H1 (cell line): ENCODE measurements around the gene TMEM169. TPM values are rescaled to one million over a fixed set of nuclear protein-coding genes. Genes with fewer than 3 reads are reported as not detected.
A peak's percentile ranks its signal among the peaks of the same experiment; 100 is the strongest.

Source experiments
- CTCF ChIA-PET: fragments of 300-600 bp; sonication (Branson Sonifier 250); formaldehyde crosslinking; loops from one replicate; lab custom pipeline; 2021; ENCODE audit not compliant: partially characterized antibody; lab: Charles Lee
- POLR2A ChIA-PET: fragments of 300-600 bp; sonication (Branson Sonifier 250); formaldehyde crosslinking; loops from one replicate; lab custom pipeline; 2021; ENCODE audit warnings: inconsistent platforms; ENCODE audit not compliant: partially characterized antibody; lab: Charles Lee
- DNase-seq, 2 experiments: peaks; one replicate each; pipeline versions ENCODE4 v3.0.0 to v3.0.0-alpha.2; 2010 to 2022; ENCODE audit warnings: low spot score in 2 of 2, low read depth in 1 of 2, mixed read lengths in 1 of 2
- FAIRE-seq: peaks from 2 replicates; lab custom pipeline; 2011; peaks lifted over from hg19 to GRCh38; lab: Jason Lieb, UNC
- H2AFZ ChIP-seq: 2 replicates; pipeline ENCODE4 v1.8.1; 2012; ENCODE audit warnings: low read length, inconsistent platforms
- H2AK5ac ChIP-seq: 2 replicates; pipeline ENCODE4 v1.6.1; 2013; ENCODE audit warnings: low read depth, low read length
- H2BK120ac ChIP-seq: replicated peaks from 2 replicates; pipeline ENCODE3; 2013; ENCODE audit warnings: low read depth, low read length, inconsistent platforms
- H2BK12ac ChIP-seq: 2 replicates; pipeline ENCODE4 v1.6.1; 2013; ENCODE audit warnings: low read depth, low read length
- H2BK15ac ChIP-seq: 2 replicates; pipeline ENCODE4 v1.6.1; 2013; ENCODE audit warnings: low read length
- H2BK20ac ChIP-seq: 2 replicates; pipeline ENCODE4 v1.6.1; 2013; ENCODE audit warnings: low read length
- H2BK5ac ChIP-seq: 2 replicates; pipeline ENCODE4 v1.6.1; 2013; ENCODE audit warnings: low read depth, low read length
- H3K14ac ChIP-seq: 2 replicates; pipeline ENCODE4 v1.6.1; 2013; ENCODE audit warnings: inconsistent platforms; ENCODE audit not compliant: insufficient read length
- H3K18ac ChIP-seq: 2 replicates; pipeline ENCODE4 v1.6.1; 2013; ENCODE audit warnings: low read length; ENCODE audit errors: extremely low read depth
- H3K23ac ChIP-seq: 2 replicates; pipeline ENCODE4 v1.6.1; 2013; ENCODE audit warnings: inconsistent platforms; ENCODE audit not compliant: insufficient read length
- H3K23me2 ChIP-seq: 2 replicates; pipeline ENCODE4 v1.6.1; 2013; ENCODE audit warnings: low read depth, low read length
- H3K27ac ChIP-seq: 2 replicates; pipeline ENCODE4 v1.6.1; 2011; ENCODE audit warnings: low read depth, low read length, inconsistent platforms
- H3K27me3 ChIP-seq, 4 experiments: replicated peaks in 1 of 4; 1 replicate in 1 of 4; 2 replicates in 3 of 4; pipeline versions ENCODE4 v1.6.1 to v1.8.1; 2011 to 2013; ENCODE audit warnings: low read length in 3 of 4, mild to moderate bottlenecking in 3 of 4, inconsistent platforms in 2 of 4, mixed read lengths in 2 of 4, moderate library complexity in 1 of 4; ENCODE audit not compliant: control insufficient read depth in 3 of 4, insufficient read depth in 3 of 4; ENCODE audit errors: extremely low read depth in 1 of 4
- H3K36me3 ChIP-seq, 4 experiments: 2 replicates each; pipeline versions ENCODE4 v1.6.1 to v1.8.1; 2011 to 2013; ENCODE audit warnings: mild to moderate bottlenecking in 4 of 4, low read length in 3 of 4, moderate library complexity in 2 of 4, control low read depth in 1 of 4, inconsistent platforms in 1 of 4; ENCODE audit not compliant: insufficient read depth in 4 of 4, control insufficient read depth in 2 of 4
- H3K4ac ChIP-seq: replicated peaks from 2 replicates; pipeline ENCODE3; 2013; ENCODE audit warnings: low read length, low read depth, mixed read lengths, inconsistent platforms; ENCODE audit not compliant: insufficient read length
- H3K4me1 ChIP-seq, 4 experiments: replicated peaks in 1 of 4; 1 replicate in 1 of 4; 2 replicates in 3 of 4; pipeline versions ENCODE4 v1.6.1 to v1.8.1; 2011 to 2013; ENCODE audit warnings: low read length in 3 of 4, inconsistent platforms in 2 of 4, mixed read lengths in 1 of 4; ENCODE audit not compliant: insufficient read depth in 4 of 4, control insufficient read depth in 3 of 4
- H3K4me2 ChIP-seq, 2 experiments: 2 replicates each; pipeline versions ENCODE4 v1.6.1 to v1.8.1; 2011 to 2013; ENCODE audit warnings: low read depth in 2 of 2, low read length in 2 of 2, control low read depth in 1 of 2, inconsistent platforms in 1 of 2, mild to moderate bottlenecking in 1 of 2; ENCODE audit not compliant: insufficient read depth in 1 of 2
- H3K4me3 ChIP-seq, 4 experiments: fragments of 200-600, 300-600 bp in 1 of 4; sonication (generic), shearing (Covaris generic), sonication (Bioruptor Twin) in 1 of 4; 2 replicates each; pipeline versions ENCODE4 v1.5.1 to v1.8.1; 2011 to 2016; ENCODE audit warnings: low read length in 4 of 4, low read depth in 3 of 4, control low read depth in 2 of 4, inconsistent platforms in 2 of 4, mild to moderate bottlenecking in 2 of 4, mixed read lengths in 1 of 4, moderate library complexity in 1 of 4; ENCODE audit not compliant: insufficient read depth in 2 of 4; ENCODE audit errors: extremely low read depth in 1 of 4
- H3K56ac ChIP-seq: replicated peaks from 2 replicates; pipeline ENCODE3; 2013; ENCODE audit warnings: low read depth, mild to moderate bottlenecking, mixed read lengths, low read length, inconsistent platforms; ENCODE audit not compliant: insufficient read length
- H3K79me1 ChIP-seq: 2 replicates; pipeline ENCODE4 v1.6.1; 2013; ENCODE audit warnings: low read depth, low read length, control low read depth
- H3K79me2 ChIP-seq, 2 experiments: 2 replicates each; pipeline versions ENCODE4 v1.6.1 to v1.8.1; 2012 to 2013; ENCODE audit warnings: low read length in 2 of 2, mild to moderate bottlenecking in 2 of 2, inconsistent platforms in 1 of 2; ENCODE audit not compliant: insufficient read depth in 2 of 2, control insufficient read depth in 1 of 2
- H3K9ac ChIP-seq, 4 experiments: replicated peaks in 1 of 4; 1 replicate in 1 of 4; 2 replicates in 3 of 4; pipeline versions ENCODE4 v1.6.1 to v1.8.1; 2011 to 2013; ENCODE audit warnings: low read depth in 3 of 4, low read length in 3 of 4, control low read depth in 2 of 4, mild to moderate bottlenecking in 2 of 4, moderate library complexity in 2 of 4, inconsistent platforms in 1 of 4; ENCODE audit errors: extremely low read depth in 1 of 4
- H3K9me3 ChIP-seq, 2 experiments: 2 replicates each; pipeline versions ENCODE4 v1.6.1 to v1.8.1; 2012 to 2013; ENCODE audit warnings: mild to moderate bottlenecking in 2 of 2, moderate library complexity in 2 of 2, control low read depth in 1 of 2, inconsistent platforms in 1 of 2, low read depth in 1 of 2, low read length in 1 of 2, mixed read lengths in 1 of 2; ENCODE audit not compliant: insufficient read depth in 2 of 2
- H4K20me1 ChIP-seq, 2 experiments: replicated peaks in 1 of 2; 2 replicates each; pipeline versions ENCODE3 to v1.8.1; 2011 to 2013; ENCODE audit warnings: inconsistent platforms in 2 of 2, low read length in 2 of 2, mild to moderate bottlenecking in 1 of 2; ENCODE audit not compliant: insufficient read depth in 2 of 2, control insufficient read depth in 1 of 2
- H4K5ac ChIP-seq: 2 replicates; pipeline ENCODE4 v1.6.1; 2013; ENCODE audit warnings: low read length, low read depth, mixed read lengths, inconsistent platforms; ENCODE audit not compliant: insufficient read length
- H4K8ac ChIP-seq: 2 replicates; pipeline ENCODE4 v1.8.0; 2013; ENCODE audit warnings: mild to moderate bottlenecking, moderate library complexity, low read length, inconsistent platforms; ENCODE audit not compliant: insufficient read depth; ENCODE audit errors: extremely low read depth
- H4K91ac ChIP-seq: replicated peaks from 2 replicates; pipeline ENCODE3; 2013; ENCODE audit warnings: low read length, mixed read lengths, inconsistent platforms; ENCODE audit not compliant: insufficient read length
- MAX ChIP-seq: IDR thresholded peaks from 2 replicates; pipeline ENCODE4 v1.6.1; 2012; ENCODE audit warnings: inconsistent platforms
- POLR2AphosphoS5 ChIP-seq: IDR thresholded peaks from 2 replicates; pipeline ENCODE4 v1.6.1; 2011; ENCODE audit warnings: low read depth, low read length
- WGBS, 2 experiments: shearing (Covaris generic) in 1 of 2; methylation state at CpG; one replicate each; pipeline versions ENCODE4 v1.1.6 to v1.1.7; 2013 to 2015; ENCODE audit warnings: low lambda C conversion rate in 2 of 2, mixed read lengths in 2 of 2, inconsistent platforms in 1 of 2, low coverage in 1 of 2, missing lambda C conversion rate in 1 of 2; ENCODE audit not compliant: insufficient replicate concordance in 2 of 2, insufficient coverage in 1 of 2, insufficient read length in 1 of 2; ENCODE audit errors: extremely low coverage in 1 of 2, missing lambda C conversion rate in 1 of 2; 5-methylcytosine and 5-hydroxymethylcytosine counted together
- polyA plus RNA-seq, 7 experiments: library from polyadenylated mRNA; depleted of rRNA in 3 of 7; stranded (reverse) in 5 of 7; unstranded in 2 of 7; fragments of >200 nt in 5 of 7; fragments of 200-250 nt in 2 of 7; gene quantifications; 1 replicate in 5 of 7; 2 replicates in 1 of 7; 4 replicates in 1 of 7; pipeline versions ENCODE4 v1.2.1 to v1.2.3, GENCODE V29; 2011 to 2013; ENCODE audit warnings: missing spikeins in 2 of 7, mixed read lengths in 2 of 7
- total RNA-seq: library from RNA; stranded (reverse); fragmentation: NEBNext Ultra II Directional; extraction: Animal tissue kit (Norgen Biotek cat#: 25700); gene quantifications from 2 replicates; pipeline ENCODE4 v1.2.1, GENCODE V29; 2021

TMEM169 gene
- total and polyA plus RNA-seq, 2 of the 8 experiments (the other 6 are each of a cell fraction or from before 2014, with no cell fraction given): 0.41 to 2.4 TPM

GRCh38 chr2:216144857-216145256, 63.1 kb downstream of the TMEM169 start:
- no peak overlapping the region for H3K4me3 ChIP-seq
- no peak overlapping the region for H4K8ac ChIP-seq
- no peak overlapping the region for H2AK5ac ChIP-seq
- no peak overlapping the region for H3K18ac ChIP-seq
- H3K23ac ChIP-seq: no peak overlapping the region
- H4K5ac ChIP-seq: no peak overlapping the region
- H3K27ac ChIP-seq: no peak overlapping the region
- TF ChIP-seq MAX (no peak), POLR2AphosphoS5 (peak; percentile 20; the same call in 1 of the 2 replicates)
- H3K36me3 ChIP-seq: peaks cover 35 to 95% (median 75%) of the 10 kb centered on the region in 4 experiments
- no peaks in the 10 kb centered on the region for H3K27me3 ChIP-seq
- no peak overlapping the region for H2AFZ ChIP-seq
- no peaks in the 10 kb centered on the region for H3K79me1 ChIP-seq
- no peaks in the 10 kb centered on the region for H3K4me1 ChIP-seq
- H3K9ac ChIP-seq: no peak overlapping the region
- no peaks in the 10 kb centered on the region; the same call in 1 of the 2 replicates for H3K23me2 ChIP-seq
- ChIA-PET CTCF (interaction anchor here (0.9 to 1.8 kb wide), 4 partner anchors 9 to 30 kb away, joined by 3 to 4 read pairs (median 4); no protein-coding TSS in a partner anchor), POLR2A (interaction anchor here (1.4 to 8.1 kb wide), 6 partner anchors 9 to 23 kb away, joined by 5 to 101 read pairs (median 16); no protein-coding TSS in a partner anchor)
- H3K4me2 ChIP-seq: no peak overlapping the region
- H2BK15ac ChIP-seq: no peak overlapping the region
- H2BK5ac ChIP-seq: no peak overlapping the region
- no peaks in the 10 kb centered on the region for H3K9me3 ChIP-seq
- no peak overlapping the region for H4K91ac ChIP-seq
- peaks cover 5 to 16% of the 10 kb centered on the region in 2 experiments for H4K20me1 ChIP-seq
- H3K79me2 ChIP-seq: peaks cover 0 to 30% of the 10 kb centered on the region in 2 experiments; a peak in 2 of 4 replicates
- H3K14ac ChIP-seq: no peak overlapping the region
- H2BK20ac ChIP-seq: no peak overlapping the region
- 95% methylated on average over 4 of the region's 4 CpGs; no CpG with 5 or more reads in 1 of the 2 experiments for WGBS, 2 experiments
- H3K4ac ChIP-seq: no peak overlapping the region
- no peak overlapping the region for H2BK12ac ChIP-seq
- no peak overlapping the region for H2BK120ac ChIP-seq
- FAIRE-seq (no peak), DNase-seq (no peak)
- H3K56ac ChIP-seq: no peak overlapping the region
